NB4 (cell line): ENCODE results near the gene FXR2.

ENCODE experiments used
- DNase-seq: peaks from one replicate; pipeline ENCODE4 v3.0.0; 2010; ENCODE audit warnings: low read depth
- H3K4me3 ChIP-seq: one replicate; pipeline ENCODE4 v1.5.1; 2011; ENCODE audit warnings: mild to moderate bottlenecking, low read depth, low read length, moderate library complexity
- CTCF ChIP-seq: IDR thresholded peaks from one replicate; pipeline ENCODE4 v1.5.1; 2012; ENCODE audit warnings: low read depth, low read length
- MAX ChIP-seq: IDR thresholded peaks from 2 replicates; pipeline ENCODE4 v1.6.1; 2011; ENCODE audit warnings: low read depth, low read length
- MYC ChIP-seq: IDR thresholded peaks from 2 replicates; pipeline ENCODE4 v1.6.1; 2011; ENCODE audit warnings: low read depth, low read length
- POLR2A ChIP-seq: IDR thresholded peaks from 2 replicates; pipeline ENCODE4 v1.6.1; 2011; ENCODE audit warnings: mild to moderate bottlenecking; ENCODE audit not compliant: insufficient read length; ENCODE audit errors: extremely low read depth

Gene FXR2

GRCh38 chr17:7591596-7591995 is 23.1 kb downstream of the FXR2 start:
- DNase-seq, result no peak
- TF ChIP-seq POLR2A, result no peak
- H3K4me3 ChIP-seq, result no peak overlapping the region

DNA sequence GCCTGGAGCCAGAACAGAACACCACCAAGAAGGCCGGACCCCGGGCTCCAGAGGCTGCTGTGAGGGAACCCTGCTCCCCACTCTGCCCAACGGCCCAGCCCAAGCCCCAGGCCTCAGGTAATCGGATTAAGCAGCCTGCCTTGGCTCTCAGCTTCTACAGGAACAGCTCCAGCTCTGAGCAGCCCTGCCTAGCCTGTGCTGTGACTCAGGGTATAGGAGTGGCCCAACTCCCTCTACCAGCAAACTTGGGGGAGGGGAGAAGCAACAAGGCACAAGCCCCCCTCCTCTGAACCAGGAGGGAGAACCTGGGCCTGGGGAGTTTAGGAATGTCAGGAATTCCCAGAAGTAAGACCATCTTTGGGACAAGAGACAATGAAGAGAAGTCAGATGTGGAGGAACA is 24.0 kb downstream of the FXR2 start:
- TF ChIP-seq MAX (no peak), CTCF (no peak), POLR2A (no peak), MYC (no peak)
- DNase-seq, result no peak
- no peak overlapping the region for H3K4me3 ChIP-seq

DNA sequence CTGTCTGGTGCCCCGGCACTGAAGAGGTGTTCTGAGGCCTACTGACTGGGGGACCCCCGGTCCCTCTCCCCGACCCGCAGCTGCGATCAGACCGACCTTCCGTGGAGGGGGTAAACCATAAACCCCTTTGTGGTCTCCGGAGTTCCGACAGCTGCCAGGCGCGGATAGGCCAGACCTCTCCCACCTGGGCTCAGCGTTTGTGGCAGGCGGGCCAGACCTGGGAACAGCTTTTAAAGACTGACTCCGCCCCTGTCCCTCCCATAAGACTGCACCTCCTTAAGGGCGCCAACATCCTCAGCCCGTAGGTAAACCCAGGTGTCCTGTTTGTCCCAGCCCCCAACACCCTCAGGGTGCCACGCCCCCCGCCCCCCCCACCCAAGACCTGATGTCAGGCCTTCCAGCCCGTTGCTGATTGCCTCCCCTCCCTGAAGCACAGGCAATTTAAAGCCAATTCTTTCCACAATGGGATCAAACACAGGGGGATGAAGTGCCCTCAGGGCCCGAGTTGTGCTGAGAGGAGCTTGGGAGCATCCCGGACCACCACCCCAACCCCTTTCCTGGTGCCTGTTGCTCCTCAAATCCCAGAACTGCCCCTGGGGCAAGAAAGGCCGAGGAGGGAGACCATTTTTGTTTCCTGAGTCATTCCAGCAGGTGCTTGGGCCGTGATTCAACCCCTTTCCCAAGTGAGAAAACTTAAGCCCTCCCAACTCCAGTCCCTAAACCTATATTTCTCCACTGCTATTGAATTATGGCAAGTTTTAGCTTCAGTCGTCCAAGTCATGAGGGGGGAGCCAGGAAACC is 24.6 kb downstream of the FXR2 start, which contains the start of gene SOX15:
SOX15 (minus strand) TSS at position 204 of the 801 bp plus-strand sequence. CDS start 418 bp downstream, outside the sequence.
- H3K4me3 ChIP-seq, result no peak within 1 kb of the TSS
- DNase-seq, result no peak
- no peak for TF ChIP-seq CTCF

DNA sequence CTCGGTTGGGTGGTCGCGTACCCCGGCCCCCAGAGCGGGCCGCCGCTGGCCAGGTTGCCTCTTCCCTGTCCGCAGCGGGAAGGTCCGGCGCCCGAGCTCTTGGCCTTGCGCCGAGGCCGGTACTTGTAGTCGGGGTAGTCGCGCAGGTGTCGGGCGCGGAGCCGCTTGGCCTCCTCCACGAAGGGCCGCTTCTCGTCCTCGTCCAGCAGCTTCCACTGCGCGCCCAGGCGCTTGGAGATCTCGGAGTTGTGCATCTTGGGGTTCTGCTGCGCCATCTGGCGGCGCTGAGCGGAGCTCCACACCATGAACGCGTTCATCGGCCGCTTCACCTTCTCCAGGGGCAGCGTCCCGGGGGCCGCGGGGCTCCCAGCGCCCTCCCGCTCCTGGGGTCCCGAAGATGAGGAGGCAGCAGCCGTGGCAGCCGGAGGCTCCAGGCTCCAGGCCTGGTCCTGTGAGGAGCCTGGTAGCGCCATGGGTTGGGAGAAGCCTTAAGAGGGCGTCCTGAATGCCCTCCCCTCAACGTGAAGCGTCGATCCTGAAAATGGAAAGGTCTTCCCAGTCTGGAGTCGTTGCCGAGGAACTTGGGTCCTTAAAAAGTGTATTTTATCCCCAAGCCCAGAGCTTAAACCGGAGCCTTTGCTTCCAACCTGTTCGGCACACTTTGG is 25.4 kb downstream of the FXR2 start:
- H3K4me3 ChIP-seq, result no peak overlapping the region
- TF ChIP-seq POLR2A, result no peak
- no peak for TF ChIP-seq CTCF
- DNase-seq, result no peak

GRCh38 chr17:7588553-7589203 is 26.0 kb downstream of the FXR2 start:
- DNase-seq, result no peak
- no peak for TF ChIP-seq CTCF
- TF ChIP-seq MYC, result no peak
- TF ChIP-seq POLR2A, result no peak
- no peak for TF ChIP-seq MAX
- no peak overlapping the region for H3K4me3 ChIP-seq

GRCh38 chr17:7587420-7588151 is 27.1 kb downstream of the FXR2 start:
- no peak for TF ChIP-seq CTCF
- no peak for TF ChIP-seq MYC
- DNase-seq, result no peak
- no peak overlapping the region for H3K4me3 ChIP-seq
